Measurements from ENCODE around the gene MAPK9.

The MAPK9 gene

DNA sequence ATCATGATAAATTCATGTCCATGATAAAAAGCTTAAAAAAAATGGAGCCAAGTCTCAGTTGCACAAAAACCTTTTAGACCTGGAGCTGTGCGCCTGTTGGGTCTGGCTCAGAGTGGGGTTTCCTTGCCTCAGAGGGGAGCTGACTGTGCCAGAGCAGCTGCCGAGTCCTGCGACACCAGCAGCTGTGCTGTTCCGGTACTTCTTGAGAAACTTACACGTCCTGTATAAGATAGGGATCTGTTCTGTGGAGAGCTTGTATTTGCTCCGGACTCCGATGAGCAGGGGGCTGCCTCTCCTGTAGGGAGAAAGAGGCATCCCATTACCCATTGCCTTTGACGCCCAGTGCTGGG, 32.7 kb upstream of the MAPK9 start:
- Histone ChIP-seq H3K4me1 (ENCODE audit: control insufficient read depth, insufficient read depth, low read length) (no peaks in the 10 kb centered on the region), H3K27ac (ENCODE audit: insufficient read depth, low read depth, low read length, poor library complexity, severe bottlenecking) (no peak overlapping the region), H3K9me3 (ENCODE audit: control insufficient read depth, low read length) (no peaks in the 10 kb centered on the region), H3K4me3 (ENCODE audit: insufficient read depth, low read depth, low read length) (no peak overlapping the region), H3K36me3 (ENCODE audit: control insufficient read depth, insufficient read depth, low read length) (peaks cover 5% of the 10 kb centered on the region), H3K27me3 (ENCODE audit: control insufficient read depth, insufficient read depth, low read length, poor library complexity, severe bottlenecking) (no peaks in the 10 kb centered on the region)
- WGBS, 2 experiments = 94 to 96% methylated on average over 8 of the region's 8 CpGs

DNA sequence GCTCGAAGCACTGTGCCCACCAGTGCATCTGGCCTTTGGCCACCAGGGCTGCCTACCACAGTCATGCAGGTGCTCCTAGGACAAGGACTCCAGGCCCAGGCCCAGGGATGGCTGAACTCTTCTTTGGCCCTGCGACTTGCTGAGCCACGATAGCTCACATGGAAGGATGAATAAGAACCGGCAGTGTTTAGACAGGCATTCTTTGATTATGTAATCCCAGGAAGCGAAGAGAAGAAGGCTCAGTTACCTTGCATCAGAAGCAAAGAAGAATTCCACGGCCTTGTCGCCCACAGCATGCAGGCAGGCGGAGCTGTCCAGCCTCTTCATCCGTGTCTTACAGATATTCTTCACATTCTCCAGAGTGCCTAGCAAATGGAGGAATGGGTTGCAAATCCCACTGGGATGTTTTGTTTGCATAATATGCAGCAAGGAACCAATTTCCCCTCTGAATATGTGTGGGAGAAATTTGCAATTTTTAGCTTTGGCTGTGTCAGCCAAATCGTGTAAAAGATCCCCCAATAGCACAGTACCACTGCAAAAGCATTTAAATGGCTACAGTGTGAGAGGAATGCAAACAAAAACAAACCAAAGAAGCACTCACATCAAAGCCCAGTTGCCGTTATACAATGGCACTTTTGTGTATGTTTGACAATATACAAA, 32.2 kb upstream of the MAPK9 start:
- Histone ChIP-seq H3K27me3 (ENCODE audit: control insufficient read depth, insufficient read depth, low read length, poor library complexity, severe bottlenecking) (no peaks in the 10 kb centered on the region), H3K4me3 (ENCODE audit: insufficient read depth, low read depth, low read length) (no peak overlapping the region), H3K9me3 (ENCODE audit: control insufficient read depth, low read length) (no peaks in the 10 kb centered on the region), H3K36me3 (ENCODE audit: control insufficient read depth, insufficient read depth, low read length) (peaks cover 7% of the 10 kb centered on the region), H3K4me1 (ENCODE audit: control insufficient read depth, insufficient read depth, low read length) (no peaks in the 10 kb centered on the region), H3K27ac (ENCODE audit: insufficient read depth, low read depth, low read length, poor library complexity, severe bottlenecking) (no peak overlapping the region)
- WGBS, 2 experiments = 90 to 93% methylated on average over 9 to 11 of the region's 11 CpGs

DNA sequence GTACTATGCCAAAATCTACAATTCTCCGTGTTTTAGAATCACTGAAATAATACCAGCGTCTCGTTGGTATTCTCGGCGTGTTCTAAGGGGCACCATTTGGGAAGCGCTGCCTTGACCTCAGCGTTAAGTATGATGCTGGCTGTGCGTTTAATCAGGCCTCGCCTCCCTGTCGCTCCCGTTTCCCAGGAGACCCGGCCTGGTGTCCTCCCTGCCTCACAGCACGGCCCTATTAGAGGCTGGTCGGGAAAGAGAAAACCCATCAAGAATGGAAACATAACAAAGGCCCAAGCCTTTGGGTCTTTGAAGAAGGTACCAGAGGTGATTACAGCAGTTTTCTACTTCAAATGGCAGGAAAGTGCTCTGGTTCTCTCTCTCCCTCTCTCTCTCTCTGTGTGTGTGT, 31.3 kb upstream of the MAPK9 start:
- H3K4me1 ChIP-seq (ENCODE audit: control insufficient read depth, insufficient read depth, low read length) = no peaks in the 10 kb centered on the region
- no peak overlapping the region for H3K4me3 ChIP-seq (ENCODE audit: insufficient read depth, low read depth, low read length)
- no peaks in the 10 kb centered on the region for H3K27me3 ChIP-seq (ENCODE audit: control insufficient read depth, insufficient read depth, low read length, poor library complexity, severe bottlenecking)
- H3K27ac ChIP-seq (ENCODE audit: insufficient read depth, low read depth, low read length, poor library complexity, severe bottlenecking) = no peak overlapping the region
- H3K36me3 ChIP-seq (ENCODE audit: control insufficient read depth, insufficient read depth, low read length) = peaks cover 4% of the 10 kb centered on the region
- H3K9me3 ChIP-seq (ENCODE audit: control insufficient read depth, low read length) = no peaks in the 10 kb centered on the region
- 92 to 97% methylated on average over 14 of the region's 14 CpGs for WGBS, 2 experiments

- H3K27me3 ChIP-seq (ENCODE audit: control insufficient read depth, insufficient read depth, low read length, poor library complexity, severe bottlenecking) = no peaks in the 10 kb centered on the region
- no peak overlapping the region for H3K27ac ChIP-seq (ENCODE audit: insufficient read depth, low read depth, low read length, poor library complexity, severe bottlenecking)
- H3K36me3 ChIP-seq (ENCODE audit: control insufficient read depth, insufficient read depth, low read length) = peaks cover 4% of the 10 kb centered on the region
- 94 to 95% methylated on average over 23 of the region's 23 CpGs for WGBS, 2 experiments
- H3K4me3 ChIP-seq (ENCODE audit: insufficient read depth, low read depth, low read length) = no peak overlapping the region
- no peaks in the 10 kb centered on the region for H3K4me1 ChIP-seq (ENCODE audit: control insufficient read depth, insufficient read depth, low read length)
- H3K9me3 ChIP-seq (ENCODE audit: control insufficient read depth, low read length) = no peaks in the 10 kb centered on the region
Measured at GRCh38 chr5:180318456-180319089, 26.7 kb upstream of the MAPK9 start.

GRCh38 chr5:180316586-180316985, 24.7 kb upstream of the MAPK9 start:
- WGBS, 2 experiments = 95 to 96% methylated on average over 20 of the region's 20 CpGs

GRCh38 chr5:180315762-180316212, 23.9 kb upstream of the MAPK9 start:
- H3K4me3 ChIP-seq (ENCODE audit: insufficient read depth, low read depth, low read length) = no peak overlapping the region
- no peak overlapping the region for H3K27ac ChIP-seq (ENCODE audit: insufficient read depth, low read depth, low read length, poor library complexity, severe bottlenecking)
- no peaks in the 10 kb centered on the region for H3K27me3 ChIP-seq (ENCODE audit: control insufficient read depth, insufficient read depth, low read length, poor library complexity, severe bottlenecking)
- WGBS, 2 experiments = 91 to 95% methylated on average over 8 to 9 of the region's 9 CpGs
- H3K4me1 ChIP-seq (ENCODE audit: control insufficient read depth, insufficient read depth, low read length) = no peaks in the 10 kb centered on the region
- no peaks in the 10 kb centered on the region for H3K9me3 ChIP-seq (ENCODE audit: control insufficient read depth, low read length)
- H3K36me3 ChIP-seq (ENCODE audit: control insufficient read depth, insufficient read depth, low read length) = peaks cover 4% of the 10 kb centered on the region

More at GRCh38 chr5:180316586-180316985, 24.7 kb upstream of the MAPK9 start:
- Histone ChIP-seq H3K4me1 (ENCODE audit: control insufficient read depth, insufficient read depth, low read length) (no peaks in the 10 kb centered on the region), H3K4me3 (ENCODE audit: insufficient read depth, low read depth, low read length) (no peak overlapping the region), H3K27ac (ENCODE audit: insufficient read depth, low read depth, low read length, poor library complexity, severe bottlenecking) (no peak overlapping the region), H3K36me3 (ENCODE audit: control insufficient read depth, insufficient read depth, low read length) (peaks cover 4% of the 10 kb centered on the region), H3K27me3 (ENCODE audit: control insufficient read depth, insufficient read depth, low read length, poor library complexity, severe bottlenecking) (no peaks in the 10 kb centered on the region), H3K9me3 (ENCODE audit: control insufficient read depth, low read length) (no peaks in the 10 kb centered on the region)

GRCh38 chr5:180313677-180314505, 22.0 kb upstream of the MAPK9 start:
- Histone ChIP-seq H3K9me3 (ENCODE audit: control insufficient read depth, low read length) (no peaks in the 10 kb centered on the region), H3K4me3 (ENCODE audit: insufficient read depth, low read depth, low read length) (no peak overlapping the region), H3K36me3 (ENCODE audit: control insufficient read depth, insufficient read depth, low read length) (no peaks in the 10 kb centered on the region), H3K4me1 (ENCODE audit: control insufficient read depth, insufficient read depth, low read length) (no peaks in the 10 kb centered on the region), H3K27me3 (ENCODE audit: control insufficient read depth, insufficient read depth, low read length, poor library complexity, severe bottlenecking) (no peaks in the 10 kb centered on the region), H3K27ac (ENCODE audit: insufficient read depth, low read depth, low read length, poor library complexity, severe bottlenecking) (no peak overlapping the region)
- 95 to 96% methylated on average over 50 of the region's 50 CpGs for WGBS, 2 experiments

- no peaks in the 10 kb centered on the region for H3K27me3 ChIP-seq (ENCODE audit: control insufficient read depth, insufficient read depth, low read length, poor library complexity, severe bottlenecking)
- no peak overlapping the region for H3K27ac ChIP-seq (ENCODE audit: insufficient read depth, low read depth, low read length, poor library complexity, severe bottlenecking)
- H3K36me3 ChIP-seq (ENCODE audit: control insufficient read depth, insufficient read depth, low read length) = no peaks in the 10 kb centered on the region
- no peak overlapping the region for H3K4me3 ChIP-seq (ENCODE audit: insufficient read depth, low read depth, low read length)
- 96 to 97% methylated on average over 11 of the region's 11 CpGs for WGBS, 2 experiments
- no peaks in the 10 kb centered on the region for H3K4me1 ChIP-seq (ENCODE audit: control insufficient read depth, insufficient read depth, low read length)
- H3K9me3 ChIP-seq (ENCODE audit: control insufficient read depth, low read length) = no peaks in the 10 kb centered on the region
Measured at GRCh38 chr5:180311216-180311615, 19.3 kb upstream of the MAPK9 start.

DNA sequence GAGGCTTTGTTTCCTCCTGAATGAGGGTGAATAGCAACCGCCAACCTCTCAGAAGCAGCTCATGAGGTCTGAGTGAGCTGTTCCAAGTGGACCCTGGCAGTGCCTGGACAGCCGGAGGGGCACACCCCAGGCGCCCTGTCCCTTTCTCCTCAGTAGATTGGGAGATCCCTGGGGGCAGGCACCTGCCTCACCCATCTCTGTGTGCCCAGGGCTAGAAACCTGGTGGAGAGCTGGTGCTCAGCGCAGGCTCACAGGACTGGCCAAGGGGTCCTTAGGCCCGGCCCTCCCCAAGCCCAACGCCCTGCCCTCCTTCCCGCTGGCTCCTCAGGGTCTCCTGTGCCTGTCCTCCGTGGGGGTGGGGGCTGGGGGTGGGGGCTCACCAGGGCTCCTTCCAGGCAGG, 14.9 kb upstream of the MAPK9 start:
- peaks cover 7% of the 10 kb centered on the region for H3K36me3 ChIP-seq (ENCODE audit: control insufficient read depth, insufficient read depth, low read length)
- 94 to 95% methylated on average over 8 of the region's 8 CpGs for WGBS, 2 experiments
- no peaks in the 10 kb centered on the region for H3K27me3 ChIP-seq (ENCODE audit: control insufficient read depth, insufficient read depth, low read length, poor library complexity, severe bottlenecking)
- H3K4me3 ChIP-seq (ENCODE audit: insufficient read depth, low read depth, low read length) = no peak overlapping the region
- H3K4me1 ChIP-seq (ENCODE audit: control insufficient read depth, insufficient read depth, low read length) = no peaks in the 10 kb centered on the region
- no peaks in the 10 kb centered on the region for H3K9me3 ChIP-seq (ENCODE audit: control insufficient read depth, low read length)
- no peak overlapping the region for H3K27ac ChIP-seq (ENCODE audit: insufficient read depth, low read depth, low read length, poor library complexity, severe bottlenecking)

GRCh38 chr5:180305481-180305880, 13.6 kb upstream of the MAPK9 start:
- H3K4me1 ChIP-seq (ENCODE audit: control insufficient read depth, insufficient read depth, low read length) = no peaks in the 10 kb centered on the region

More at GRCh38 chr5:180305481-180305880, 13.6 kb upstream of the MAPK9 start:
- H3K27me3 ChIP-seq (ENCODE audit: control insufficient read depth, insufficient read depth, low read length, poor library complexity, severe bottlenecking) = no peaks in the 10 kb centered on the region
- H3K36me3 ChIP-seq (ENCODE audit: control insufficient read depth, insufficient read depth, low read length) = peaks cover 7% of the 10 kb centered on the region
- no peak overlapping the region for H3K27ac ChIP-seq (ENCODE audit: insufficient read depth, low read depth, low read length, poor library complexity, severe bottlenecking)
- no peak overlapping the region for H3K4me3 ChIP-seq (ENCODE audit: insufficient read depth, low read depth, low read length)
- no peaks in the 10 kb centered on the region for H3K9me3 ChIP-seq (ENCODE audit: control insufficient read depth, low read length)
- WGBS, 2 experiments = 91 to 92% methylated on average over 12 of the region's 12 CpGs
